Adipose tissue (tissue), 3 donors: ENCODE results near the gene PRR32. TPM values are rescaled to one million over a fixed set of nuclear protein-coding genes. Genes with fewer than 3 reads are reported as not detected.
"Not testable (repeated sequence)": the region's sequence is repeated elsewhere in the genome, so short reads cannot be mapped to it uniquely, and the experiment has no call there.

Experiments used
- H3K27ac ChIP-seq: one replicate; pipeline ENCODE4 v1.5.1; 2013; ENCODE audit warnings: low read depth, low read length
- WGBS, 3 donors: extraction: QIAGEN DNeasy Blood & Tissue Kit; methylation state at CpG; one replicate each; pipeline ENCODE4 v1.1.7; 2013; 5-methylcytosine and 5-hydroxymethylcytosine counted together
- polyA plus RNA-seq, 3 donors: library from polyadenylated mRNA; stranded (reverse); fragments of 200-250 nt; gene quantifications; one replicate each; pipeline ENCODE4 v1.2.3, GENCODE V29; 2013
- donor health status: healthy with polysubstance abuse.
- donor health status: Bipolar disorder and iron deficiency.
- donor health status: healthy.

PRR32 gene
- not detected for polyA plus RNA-seq

- no peak within 1 kb of the TSS for H3K27ac ChIP-seq
These were observed at the start of gene PRR32 for GRCh38 chrX:126819429-126819828. Gene PRR32, plus strand, starts transcription at chrX:126819729. Its CDS starts 115 bp downstream, at chrX:126819844.

GRCh38 chrX:126770179-126770578, 49.4 kb upstream of the PRR32 start:
- no peak overlapping the region for H3K27ac ChIP-seq
- 8 to 16% (median 14%) methylated on average over 5 of the region's 5 CpGs for WGBS, 3 donors

GRCh38 chrX:126785539-126785938, 34.0 kb upstream of the PRR32 start:
- H3K27ac ChIP-seq: no peak overlapping the region
- WGBS, 3 donors: 94 to 100% (median 96%) methylated on average over 2 of the region's 2 CpGs

- 50 to 81% (median 56%) methylated on average over 1 of the region's 1 CpG for WGBS, 3 donors
- no peak overlapping the region for H3K27ac ChIP-seq
These were observed 20.5 kb upstream of the PRR32 start for GRCh38 chrX:126799059-126799458.

- WGBS, 3 donors: 72 to 76% (median 75%) methylated on average over 3 of the region's 3 CpGs
- not testable (repeated sequence) for H3K27ac ChIP-seq
These were observed 12.7 kb upstream of the PRR32 start for GRCh38 chrX:126806784-126807183.

- WGBS, 3 donors: 41 to 62% (median 44%) methylated on average over 1 of the region's 1 CpG
- H3K27ac ChIP-seq: no peak overlapping the region
These were observed 3.7 kb upstream of the PRR32 start for GRCh38 chrX:126815806-126816205.

- 67 to 81% (median 70%) methylated on average over 9 to 13 of the region's 13 CpGs for WGBS, 3 donors
- no peak overlapping the region for H3K27ac ChIP-seq
These were observed 1.3 kb downstream of the PRR32 start for GRCh38 chrX:126820700-126821420.

- H3K27ac ChIP-seq: no peak overlapping the region
- 27 to 68% (median 44%) methylated on average over 2 of the region's 2 CpGs for WGBS, 3 donors
These were observed 4.9 kb downstream of the PRR32 start for GRCh38 chrX:126824338-126825007.

GRCh38 chrX:126825566-126826193, 6.2 kb downstream of the PRR32 start:
- 3 to 52% (median 35%) methylated on average over 1 of the region's 1 CpG for WGBS, 3 donors
- H3K27ac ChIP-seq: no peak overlapping the region

- no peak overlapping the region for H3K27ac ChIP-seq
- 30 to 49% (median 34%) methylated on average over 2 of the region's 2 CpGs for WGBS, 3 donors
These were observed 16.7 kb downstream of the PRR32 start for GRCh38 chrX:126836186-126836585.

- 62 to 80% (median 70%) methylated on average over 3 of the region's 3 CpGs for WGBS, 3 donors
These were observed 27.6 kb downstream of the PRR32 start for GRCh38 chrX:126847143-126847542.

GRCh38 chrX:126855839-126856524, 36.5 kb downstream of the PRR32 start:
- H3K27ac ChIP-seq: no peak overlapping the region
- WGBS, 3 donors: 61 to 89% (median 68%) methylated on average over 5 of the region's 5 CpGs

More at GRCh38 chrX:126847143-126847542, 27.6 kb downstream of the PRR32 start:
- H3K27ac ChIP-seq: no peak overlapping the region
